ENCODE results near the gene LRIG3.

The LRIG3 gene

DNA sequence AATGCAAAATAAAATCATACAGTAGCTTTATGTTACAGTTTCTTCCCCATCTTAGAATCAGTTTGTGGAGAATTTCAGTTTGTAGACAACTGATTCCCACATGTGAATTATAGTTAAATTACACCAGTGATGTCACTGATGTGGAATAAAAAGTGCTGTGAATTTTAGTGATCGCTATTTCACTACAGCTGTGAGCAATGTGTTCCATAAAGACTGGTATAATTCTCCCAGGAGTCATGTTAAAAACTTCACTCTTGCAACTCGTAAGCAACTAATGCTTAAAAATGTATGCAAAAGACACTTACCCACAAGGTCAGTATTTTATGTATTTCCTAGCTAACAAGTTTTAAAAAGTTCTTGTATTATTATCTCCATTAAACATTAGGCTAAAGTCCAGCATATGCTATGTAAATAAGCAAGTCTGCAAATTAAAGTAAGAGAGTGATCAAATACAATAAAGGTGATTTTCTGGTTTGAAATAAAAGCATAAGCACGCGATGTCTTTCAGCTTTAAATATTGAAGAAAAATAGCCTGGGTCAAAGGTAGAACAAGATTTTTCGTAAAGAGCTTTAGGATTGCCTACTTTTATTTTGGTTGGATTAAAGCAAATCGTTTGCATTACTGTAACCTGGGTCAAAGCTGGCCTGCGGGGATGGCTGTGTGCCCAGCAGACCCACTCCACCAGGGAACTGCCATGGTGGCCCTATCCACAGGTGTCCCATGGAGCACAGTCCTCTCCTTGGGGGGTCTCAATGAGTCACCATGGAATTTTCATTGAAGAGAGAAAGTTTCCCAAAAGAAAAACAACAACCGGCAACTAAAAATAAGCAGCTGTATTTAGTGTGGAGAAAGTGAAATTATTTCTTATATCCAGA lies 12.7 kb upstream of the LRIG3 start:
- DNase-seq = peak; percentile 50

DNA sequence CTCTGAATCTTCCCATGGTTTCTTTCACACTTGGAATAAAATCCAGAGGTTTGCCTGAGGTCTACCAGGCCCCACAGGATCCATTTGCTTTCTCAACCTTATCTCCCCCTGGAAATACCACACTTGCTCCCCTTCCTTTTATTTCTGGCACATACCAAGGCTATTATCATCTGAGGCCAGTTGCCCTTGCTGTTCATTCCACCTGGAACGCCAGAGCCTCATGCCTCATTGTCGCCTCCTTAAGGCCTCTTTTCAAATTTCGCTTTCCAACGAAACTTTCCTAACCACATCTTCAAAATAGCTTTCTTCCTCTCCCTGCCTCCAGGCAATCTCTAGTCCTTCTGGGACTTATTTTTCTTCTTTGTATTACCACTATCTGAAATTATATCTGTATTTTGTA lies 11.2 kb upstream of the LRIG3 start:
- DNase-seq = no peak

DNA sequence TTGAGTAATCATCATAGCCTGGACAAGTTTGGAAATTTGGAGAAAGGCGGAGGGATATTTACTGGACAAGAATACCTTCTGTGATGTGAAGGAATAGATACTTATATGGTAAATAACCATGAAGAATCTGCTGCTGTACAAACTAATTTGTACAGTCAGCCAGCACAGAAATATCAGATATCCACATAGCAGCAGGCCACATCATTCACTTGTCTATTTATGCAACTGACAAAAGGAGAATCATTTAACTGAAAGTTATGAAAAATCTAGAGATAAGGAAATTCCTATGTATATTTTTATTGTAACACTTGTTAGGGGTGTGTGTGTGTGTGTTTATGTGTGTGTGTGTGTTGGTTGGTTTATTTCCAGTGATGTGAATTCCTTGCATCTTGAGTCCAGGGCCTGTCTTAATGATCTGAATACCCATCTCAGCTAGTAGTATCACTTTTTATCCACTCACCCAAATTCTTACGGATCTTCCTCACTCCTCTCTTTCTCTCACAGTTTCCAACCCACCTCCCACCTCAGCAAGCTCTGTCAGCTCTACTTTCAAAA lies 10.5 kb upstream of the LRIG3 start:
- peak; percentile 37 for DNase-seq

DNA sequence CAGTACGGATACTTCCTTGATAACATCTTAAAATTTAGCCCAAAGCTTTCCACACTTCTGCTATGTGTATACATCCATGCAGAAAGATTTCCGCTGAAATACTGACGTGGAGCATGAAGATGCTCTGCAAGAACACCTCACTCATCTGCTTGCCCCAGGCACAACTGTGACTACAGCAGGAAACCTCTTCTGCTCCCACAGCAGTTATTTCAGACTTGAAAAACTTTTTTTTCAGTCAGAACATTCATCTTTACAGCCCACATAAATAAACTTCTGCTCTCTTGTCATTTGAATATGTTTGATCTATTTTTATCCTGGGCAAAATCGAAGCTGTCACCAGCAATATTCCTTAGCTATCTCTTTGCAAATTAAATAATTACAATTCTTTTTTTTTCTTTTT lies 6.8 kb upstream of the LRIG3 start:
- DNase-seq = no peak

DNA sequence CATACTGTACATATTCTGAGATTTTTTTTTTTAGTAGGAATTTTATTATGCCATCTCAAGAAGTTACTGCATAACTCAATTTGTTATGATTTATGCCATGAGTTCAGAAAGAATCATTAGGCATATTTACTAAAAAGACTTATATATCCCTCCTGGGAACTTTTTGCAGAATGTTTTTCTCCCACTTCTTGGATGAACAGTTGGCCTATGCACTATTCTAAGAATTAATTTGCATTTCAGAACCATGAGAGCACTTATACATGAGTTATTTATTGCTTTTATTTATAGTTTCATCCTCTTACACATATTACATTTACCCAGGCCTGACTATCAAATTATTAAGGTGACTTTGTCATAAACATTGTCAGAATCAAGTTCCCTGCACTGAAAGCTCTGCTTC lies 6.3 kb upstream of the LRIG3 start:
- no peak for DNase-seq

DNA sequence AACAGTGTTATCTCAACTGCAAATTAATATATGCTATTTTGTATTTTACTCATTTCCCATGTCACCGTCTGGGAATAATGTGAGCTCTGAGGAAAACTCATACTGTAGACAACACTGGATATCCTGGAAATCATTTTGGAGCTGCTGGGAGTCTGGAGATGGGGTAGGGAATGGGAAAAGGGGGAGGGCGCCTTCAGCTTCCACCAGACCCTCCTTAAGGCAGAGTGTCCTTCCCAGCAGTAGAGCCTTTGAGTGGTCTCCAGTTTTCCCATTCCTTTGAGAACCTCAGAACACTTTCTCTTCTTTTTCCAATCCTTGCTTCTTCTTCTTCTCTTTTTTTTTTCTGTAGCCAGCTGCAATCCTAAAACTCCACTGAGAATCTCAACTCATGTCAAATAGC lies 5.4 kb upstream of the LRIG3 start:
- DNase-seq = no peak

DNA sequence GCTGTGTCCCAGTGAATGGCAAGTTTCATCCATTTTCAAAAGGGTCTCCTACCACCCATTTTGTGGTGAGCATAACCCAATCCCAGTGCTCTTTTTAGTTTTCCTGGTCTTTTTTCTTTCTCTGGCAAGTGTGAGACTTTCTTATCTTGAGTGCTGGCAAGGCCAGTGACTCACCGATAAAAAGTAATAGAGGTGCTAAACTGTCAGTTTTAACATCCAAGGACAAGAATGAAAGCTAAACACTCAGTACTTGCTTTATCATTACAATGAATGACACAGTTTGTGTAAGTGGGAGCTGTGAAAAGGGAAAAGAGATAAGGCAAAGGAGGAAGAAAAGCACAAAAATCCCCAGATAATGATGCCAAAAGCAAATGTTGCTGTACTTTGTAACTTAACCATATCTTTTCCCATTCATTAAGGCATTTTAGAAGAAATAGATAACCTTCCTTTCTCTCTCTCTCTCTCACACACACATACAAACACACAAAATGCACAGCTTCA lies 4.9 kb upstream of the LRIG3 start:
- peak; percentile 20 for DNase-seq

DNA sequence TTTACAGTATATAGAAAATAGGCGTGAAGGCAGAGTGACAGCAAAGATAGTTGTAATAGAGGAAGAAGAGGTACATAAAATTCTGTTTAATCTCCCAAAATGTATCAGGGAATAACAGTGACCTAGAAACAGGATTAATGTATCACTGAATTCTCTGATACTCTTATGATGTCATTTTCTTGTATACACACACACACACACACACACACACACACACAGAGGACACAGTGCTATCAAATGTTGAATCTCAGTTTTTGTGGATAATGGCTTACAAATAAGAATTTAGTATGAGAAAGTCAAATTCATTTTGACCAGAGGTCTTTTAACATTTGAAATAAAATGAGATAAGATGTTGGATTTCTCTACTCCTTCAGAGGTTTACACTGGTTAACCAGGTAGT lies 4.3 kb upstream of the LRIG3 start:
- DNase-seq = no peak

DNA sequence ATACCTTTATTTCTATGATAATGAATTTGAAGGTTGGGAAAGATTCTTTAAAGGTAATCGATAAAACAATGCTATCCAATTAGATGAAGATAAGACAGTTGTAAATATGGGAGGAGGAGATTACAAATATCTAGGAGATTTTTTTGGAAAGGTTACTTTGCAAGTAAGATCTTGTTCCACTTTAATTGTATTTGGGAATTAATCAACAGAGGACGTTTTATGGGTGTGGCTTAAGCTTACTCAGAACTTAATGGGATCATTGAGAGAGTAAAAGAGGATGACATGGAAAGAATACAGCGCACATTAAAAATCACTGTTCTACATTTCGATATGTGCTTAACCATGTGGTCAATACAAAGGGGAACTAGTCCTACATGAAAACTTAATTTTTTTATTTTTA lies 3.5 kb upstream of the LRIG3 start:
- DNase-seq = no peak

DNA sequence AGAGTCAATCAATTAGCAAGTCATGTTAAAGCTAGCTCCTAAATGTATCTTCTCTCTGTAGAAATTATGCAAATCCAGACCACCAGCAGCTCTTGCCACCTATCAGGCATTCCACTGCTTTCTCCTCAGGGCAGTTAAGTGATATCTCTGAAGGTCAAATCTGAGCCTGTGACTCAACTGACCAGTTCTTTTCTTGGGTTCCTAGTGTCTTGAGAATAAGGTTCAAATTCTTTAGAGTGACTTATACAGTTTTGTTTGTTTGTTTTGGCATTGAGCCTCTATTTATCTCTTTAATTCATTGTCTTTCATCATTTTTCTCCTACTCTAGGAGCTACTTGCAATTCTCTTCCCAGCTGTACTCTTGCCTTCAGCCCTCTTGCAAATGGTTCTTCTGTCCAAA lies 2.5 kb upstream of the LRIG3 start:
- peak; percentile 36 for DNase-seq

DNA sequence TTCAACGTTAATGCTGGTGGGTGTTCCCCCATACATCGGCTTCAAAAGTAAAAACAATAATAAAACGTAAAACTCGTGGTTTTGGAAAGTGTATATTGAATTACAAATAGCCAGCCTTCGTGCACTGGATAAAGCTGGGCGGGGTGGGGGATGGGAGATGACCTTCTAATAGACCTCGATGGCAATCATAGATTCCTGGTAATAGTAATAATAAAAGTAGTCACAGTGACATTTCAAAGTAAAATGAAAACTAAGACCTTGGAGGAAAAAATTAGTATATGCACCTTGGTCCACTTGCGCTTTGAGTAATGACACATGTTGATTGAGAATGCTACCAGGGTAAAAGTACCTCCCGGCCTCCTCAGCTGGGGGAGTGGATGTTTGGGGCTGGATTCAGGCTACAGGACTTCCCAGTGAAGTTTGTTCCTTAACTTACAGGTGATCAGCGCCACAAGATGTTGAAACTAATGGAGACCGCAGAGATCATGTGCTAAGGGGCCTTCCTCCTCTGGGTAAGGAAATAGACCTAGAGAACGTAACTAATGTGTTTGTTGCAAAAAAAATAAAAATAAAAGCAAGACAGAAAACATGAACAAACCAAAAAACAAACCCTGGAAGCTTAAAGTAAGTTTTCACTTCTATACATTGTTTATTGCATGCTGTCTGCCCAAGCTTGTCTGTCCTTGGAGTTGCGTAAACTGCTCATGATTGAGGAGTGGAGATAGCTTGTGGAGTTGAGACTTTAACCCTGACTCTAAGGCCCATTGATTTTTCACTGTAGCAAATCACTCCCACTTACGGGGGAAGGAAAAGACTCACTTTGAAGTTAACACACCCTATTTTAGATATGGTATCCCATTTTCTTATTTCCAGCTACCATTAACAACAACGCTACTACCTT lies 907 bp upstream of the LRIG3 start:
- no peak for DNase-seq

DNA sequence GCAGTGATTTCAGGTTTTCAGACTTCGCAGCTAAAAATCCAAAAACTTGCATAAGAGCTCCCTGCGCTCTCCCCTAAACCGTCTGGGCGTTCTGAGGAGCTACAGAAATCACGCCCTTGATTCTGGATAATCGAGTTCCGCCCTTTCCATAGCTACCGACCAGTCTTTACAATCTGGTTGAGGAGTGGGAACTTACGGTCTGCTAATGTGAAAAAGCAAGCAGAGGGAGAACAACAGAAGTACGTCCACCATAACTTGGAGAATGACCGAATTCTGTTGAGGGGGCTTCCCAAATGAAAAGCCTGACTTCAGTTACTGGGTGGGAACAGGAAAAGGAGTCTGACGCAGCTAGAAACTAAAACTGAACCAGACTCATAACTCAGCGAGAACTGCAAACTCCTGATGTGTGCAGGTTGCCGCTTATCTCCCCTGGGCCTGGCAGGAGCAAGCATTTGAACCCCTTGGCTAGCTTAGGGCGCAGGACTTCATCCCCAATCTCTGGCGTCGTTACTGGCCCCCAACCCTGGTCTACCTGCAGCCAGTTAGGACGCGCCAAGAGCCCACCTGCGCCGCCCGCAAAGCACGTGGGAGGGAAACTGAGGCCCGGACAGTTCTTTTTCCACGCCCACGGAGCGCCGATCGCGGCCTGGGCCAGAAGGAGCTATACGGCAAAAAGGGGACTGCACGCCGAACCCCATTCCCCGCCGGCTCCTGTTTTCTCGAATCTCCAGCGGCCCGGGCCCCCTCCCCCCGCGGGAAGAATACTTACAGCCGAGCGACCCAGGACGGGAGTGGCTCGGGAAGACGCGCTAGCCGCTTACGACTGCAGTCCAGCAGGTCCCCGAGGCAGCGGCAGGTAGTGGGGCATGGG lies 838 bp downstream of the LRIG3 start:
- peak; percentile 56 for DNase-seq

DNA sequence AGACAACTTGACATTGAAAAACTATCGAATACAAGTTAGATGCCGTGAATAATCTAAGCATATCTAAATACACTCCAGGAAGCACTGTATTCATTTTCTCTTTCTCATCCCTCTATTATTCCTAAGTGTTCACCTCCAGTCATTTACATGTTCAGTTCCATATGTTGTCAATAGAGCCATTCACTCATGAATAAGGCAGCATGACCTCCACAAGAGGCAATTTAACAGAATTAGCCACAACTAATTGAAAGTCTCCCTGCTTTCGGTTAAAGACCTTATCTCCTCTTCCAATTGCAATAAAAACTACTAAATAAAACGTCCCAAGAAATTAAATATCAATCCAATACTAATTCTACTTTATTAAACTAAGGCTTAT lies 1.8 kb downstream of the LRIG3 start:
- peak; percentile 20 for DNase-seq

DNA sequence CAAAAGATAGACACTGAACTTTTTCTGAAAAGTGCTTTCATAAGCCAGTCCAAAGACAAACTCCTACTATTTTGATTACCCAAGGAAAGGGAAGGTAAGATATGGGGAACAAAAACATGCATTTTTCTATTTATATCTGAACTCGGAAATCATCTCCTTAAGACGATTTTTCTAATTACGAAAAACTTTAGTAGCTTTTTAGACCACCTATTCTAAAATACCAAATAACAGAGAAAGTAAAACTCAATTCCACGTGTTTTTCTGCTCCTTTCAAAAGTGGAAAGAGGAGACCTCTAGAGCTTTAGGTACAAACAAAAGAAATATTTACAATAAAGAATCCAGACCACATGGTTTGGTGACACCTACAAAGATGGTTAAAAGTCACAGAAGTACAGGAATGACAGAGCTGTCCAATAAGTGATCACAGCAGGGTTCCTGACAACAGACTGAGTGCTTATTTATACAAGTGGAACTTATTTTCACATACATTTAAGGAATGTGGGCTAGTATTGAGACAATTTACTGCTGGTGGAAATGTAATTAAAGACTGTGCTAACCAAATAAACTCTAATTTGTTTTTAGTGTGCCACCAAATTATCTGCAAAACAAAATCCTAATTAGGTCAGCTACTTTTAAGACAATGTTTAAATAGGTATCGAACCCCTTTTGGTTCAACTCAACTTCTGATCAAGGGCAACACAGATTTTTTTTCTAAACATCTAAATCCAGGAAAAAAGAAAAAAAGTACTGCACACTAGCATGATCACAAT lies 2.4 kb downstream of the LRIG3 start:
- DNase-seq = peak; percentile 82

DNA sequence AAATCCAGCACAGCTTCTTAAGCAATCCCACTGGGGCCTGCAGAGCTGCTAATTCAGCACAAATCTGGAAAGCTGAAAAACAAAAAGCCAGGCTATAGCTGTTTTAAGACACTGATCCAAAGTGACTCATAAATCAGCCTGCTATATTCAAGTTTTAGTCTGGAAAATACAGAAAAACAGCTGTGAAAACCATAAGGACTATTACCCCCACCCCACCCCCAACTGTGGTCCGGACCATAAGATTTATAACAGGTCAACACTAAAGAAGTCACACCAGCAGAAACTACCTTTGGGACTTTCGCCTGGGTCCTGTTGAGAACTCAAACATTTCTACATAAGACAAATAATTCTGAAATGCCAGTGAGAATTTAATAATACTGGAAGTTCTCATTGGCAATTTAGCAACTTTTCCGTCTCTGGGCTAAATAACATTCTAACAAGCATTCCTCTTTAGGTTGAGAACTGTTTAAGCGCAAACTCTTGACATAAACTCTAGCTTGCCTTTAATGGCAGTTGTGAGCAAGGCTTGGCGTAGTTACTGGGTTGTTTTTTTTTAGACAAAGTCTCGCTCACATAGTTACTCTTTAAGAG lies 3.3 kb downstream of the LRIG3 start:
- DNase-seq = peak; percentile 78

DNA sequence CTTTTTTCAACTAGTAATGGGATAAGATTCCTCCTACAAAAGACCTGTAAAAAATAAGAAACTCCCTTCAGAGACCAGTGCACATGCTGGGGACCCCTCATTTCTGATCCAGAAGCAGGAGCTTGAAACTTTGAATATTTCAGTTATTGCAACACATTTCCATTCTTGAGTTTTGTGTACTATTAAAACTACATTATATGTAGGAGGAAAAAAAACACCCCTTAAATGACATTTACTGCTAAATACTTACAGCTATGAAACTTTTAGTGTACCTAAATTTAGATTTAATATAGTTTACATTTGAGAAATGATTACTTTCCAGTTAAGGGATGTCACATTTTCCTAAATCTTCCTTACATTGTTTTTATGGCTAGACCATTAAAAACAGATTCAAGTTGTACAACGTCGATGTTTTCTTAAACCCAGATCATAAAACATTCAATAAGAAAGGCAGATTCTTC lies 4.1 kb downstream of the LRIG3 start:
- no peak for DNase-seq

DNA sequence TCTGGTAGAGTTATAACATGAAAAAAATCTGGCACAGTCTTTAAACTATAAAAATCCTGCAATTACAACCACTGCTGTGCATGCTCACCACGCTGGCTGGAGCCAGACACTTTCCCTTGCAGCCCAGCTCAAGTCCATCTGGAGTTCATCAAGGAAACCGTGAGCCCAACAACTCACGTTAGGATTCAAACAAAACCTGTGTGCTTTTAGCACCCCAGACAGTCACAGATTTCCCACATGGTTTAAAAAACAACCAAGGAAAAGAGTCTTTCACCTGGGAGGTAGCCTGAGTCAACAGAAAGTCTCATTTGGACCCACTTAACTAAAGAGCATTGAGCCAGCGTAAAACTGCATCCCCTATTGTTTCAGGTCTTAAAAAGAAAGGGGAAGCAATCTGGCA lies 4.7 kb downstream of the LRIG3 start:
- peak; percentile 74 for DNase-seq

DNA sequence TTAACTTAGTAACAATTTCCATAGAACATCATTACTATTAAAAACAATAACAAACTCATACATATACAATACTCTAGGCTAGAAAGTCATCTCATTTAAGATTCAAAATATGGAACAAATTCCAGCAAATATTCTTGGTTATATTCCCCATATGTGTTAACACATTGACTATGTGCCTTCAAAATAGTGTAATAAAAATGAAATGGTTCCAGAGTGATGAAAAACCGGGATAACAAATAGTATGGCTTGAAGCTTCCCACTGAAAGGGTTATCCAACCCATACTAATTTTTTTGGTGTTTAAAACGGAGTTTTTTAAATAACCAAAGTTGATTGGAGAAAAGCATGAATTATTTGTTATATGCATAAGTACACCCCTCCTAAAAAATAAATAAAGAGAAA lies 5.3 kb downstream of the LRIG3 start:
- DNase-seq = no peak

DNA sequence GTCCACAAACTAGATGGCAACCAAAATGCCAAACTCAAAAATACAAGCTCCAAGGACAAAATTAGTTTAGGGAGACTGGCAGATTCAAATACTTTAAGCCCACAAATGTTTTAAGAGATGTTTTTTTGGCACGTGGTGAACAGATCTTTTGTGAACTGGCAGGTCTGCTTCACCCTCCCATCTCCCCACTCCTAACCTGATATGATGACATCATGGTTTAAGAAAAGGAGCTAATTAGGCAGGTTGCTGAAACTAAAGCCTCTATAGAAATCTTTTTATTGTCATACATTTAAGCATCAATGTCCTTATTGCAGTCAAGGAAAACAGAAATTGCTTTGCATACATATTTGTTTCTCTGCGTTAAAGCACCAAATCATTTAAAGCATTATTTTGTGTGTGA lies 5.8 kb downstream of the LRIG3 start:
- no peak for DNase-seq

DNA sequence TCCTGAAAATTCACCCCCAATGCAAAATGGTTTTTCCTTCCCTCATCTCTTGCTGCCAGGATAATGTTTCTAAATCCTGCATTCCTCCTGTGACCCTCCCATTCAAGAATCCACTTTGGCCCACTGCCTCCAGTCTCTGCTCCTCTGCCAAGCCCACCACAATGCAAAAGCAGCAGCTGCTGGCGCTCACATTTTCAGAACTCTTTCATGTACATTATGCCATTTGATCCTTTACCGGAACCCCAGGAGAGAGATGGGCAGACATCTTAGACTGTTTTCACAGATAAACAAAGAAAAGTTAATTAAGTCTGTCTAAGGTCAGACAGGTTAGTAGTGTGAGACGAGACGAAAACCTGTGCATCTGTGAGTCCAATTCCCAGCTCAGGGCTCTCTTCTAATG lies 12.9 kb downstream of the LRIG3 start:
- DNase-seq = no peak

DNA sequence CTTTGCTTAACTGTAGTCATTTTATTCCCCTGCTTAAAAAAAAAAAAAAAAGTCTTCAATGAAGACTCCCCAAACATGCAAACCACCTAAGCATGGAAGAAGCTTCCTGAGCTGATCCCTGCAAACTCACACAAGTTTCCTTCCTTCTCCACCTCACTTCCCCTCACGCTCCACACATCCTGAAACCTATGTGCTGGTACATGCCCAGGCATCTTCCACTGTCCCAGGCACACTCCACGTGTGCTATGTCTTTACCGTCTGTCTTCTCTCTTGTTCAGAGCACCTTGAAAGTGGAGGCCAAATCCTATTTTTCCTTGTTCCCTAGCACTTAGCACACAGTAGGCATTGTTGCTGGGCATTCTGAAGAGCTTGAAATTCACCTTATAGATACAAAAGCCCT lies 13.4 kb downstream of the LRIG3 start:
- no peak for DNase-seq
